Fibroblast of skin of left biceps (primary cell): ENCODE measurements around the gene PPP2R2C.

ENCODE experiments used
- DNase-seq, 2 experiments: peaks; one replicate each; pipeline ENCODE4 v3.0.0-alpha.2; 2013; ENCODE audit warnings: low read depth in 2 of 2

Gene PPP2R2C

DNA sequence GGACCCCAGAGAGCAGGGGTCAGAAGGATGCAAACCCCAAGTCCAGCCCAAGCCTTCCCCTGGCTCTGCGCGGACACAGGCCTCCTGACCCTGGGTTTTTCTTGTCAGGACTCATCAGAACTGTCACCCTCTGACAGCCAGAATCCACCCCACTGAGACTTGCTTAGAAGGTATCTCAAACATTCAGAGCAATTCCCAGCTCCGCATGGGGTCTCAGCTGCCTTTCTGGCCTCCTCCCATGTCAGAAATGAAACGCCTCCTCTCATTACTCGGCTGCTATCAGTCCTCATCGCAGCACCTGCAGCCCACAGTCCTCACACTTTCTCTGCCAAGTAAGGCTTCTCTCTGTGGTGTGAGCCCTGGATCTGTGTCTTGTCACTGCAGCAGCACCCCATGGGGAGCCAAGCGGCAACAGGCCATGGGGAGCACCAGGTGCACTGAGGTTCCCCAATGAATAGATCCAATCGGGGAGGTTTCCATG is 105.0 kb downstream of the PPP2R2C start:
- no peak for DNase-seq

DNA sequence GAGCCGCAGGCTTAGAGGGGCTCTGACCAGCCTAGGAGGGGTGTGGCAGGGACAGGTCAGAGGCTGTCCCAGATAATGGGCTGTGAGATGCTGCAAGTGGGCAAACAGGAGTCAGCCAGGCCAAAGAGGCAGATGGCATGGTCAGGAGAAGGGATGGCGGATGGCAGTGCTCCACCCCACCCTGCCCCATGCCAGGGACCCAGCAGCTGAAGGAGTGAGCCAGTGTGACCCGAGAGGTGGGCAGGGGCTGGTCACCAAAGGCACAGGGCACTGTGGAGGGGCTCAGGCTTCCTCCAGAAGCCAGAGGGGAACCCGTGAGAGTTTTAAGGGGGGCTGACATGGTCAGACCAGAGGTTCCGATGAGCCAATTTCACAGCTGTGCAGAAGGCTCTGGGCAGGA is 105.8 kb downstream of the PPP2R2C start:
- no peak for DNase-seq

DNA sequence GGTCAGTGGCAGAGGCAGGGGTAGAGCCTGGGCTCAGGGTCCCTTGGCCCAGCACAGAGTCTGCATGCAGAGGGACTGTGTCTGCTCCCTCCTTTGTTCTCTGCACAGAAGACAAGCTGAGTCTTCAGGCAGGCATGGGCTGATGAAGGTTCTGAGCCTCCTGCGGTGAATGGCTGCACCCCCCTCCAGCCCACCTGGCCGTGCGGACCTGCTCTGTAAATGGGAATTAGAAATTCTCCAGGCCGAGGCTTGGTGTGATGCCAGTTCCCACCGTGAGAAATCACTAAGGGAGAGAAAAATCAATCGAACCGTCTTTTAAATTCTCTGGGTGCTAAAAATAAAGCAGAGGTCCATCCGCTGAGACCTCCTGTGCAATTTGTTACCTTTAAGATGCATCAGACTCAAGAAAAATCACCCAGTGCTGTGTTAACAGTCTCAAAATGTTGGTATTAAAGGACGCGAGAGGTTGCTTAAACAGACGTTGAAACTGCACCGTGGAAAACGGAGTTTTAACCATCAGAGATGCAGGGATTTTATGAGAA is 106.8 kb downstream of the PPP2R2C start:
- DNase-seq = no peak

DNA sequence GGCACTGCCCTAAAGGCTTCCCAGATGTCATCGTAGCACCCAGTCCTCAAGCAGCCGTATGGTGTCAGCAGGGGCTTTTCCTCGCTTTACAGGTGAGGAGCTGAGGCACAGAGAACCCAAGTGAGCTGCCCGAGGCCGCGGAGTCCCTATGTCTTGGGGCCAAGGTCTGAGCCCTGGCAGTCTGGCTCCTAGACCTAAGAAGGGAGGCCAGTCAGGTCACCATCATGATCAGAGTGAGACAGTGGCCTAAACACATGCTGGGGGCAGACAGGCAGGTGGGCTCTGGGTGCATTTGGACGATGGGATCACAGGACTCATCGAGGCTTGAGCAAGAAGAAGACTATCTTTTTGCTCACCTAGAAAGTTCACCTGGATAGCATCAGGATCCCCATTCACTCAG is 107.8 kb downstream of the PPP2R2C start:
- no peak for DNase-seq

DNA sequence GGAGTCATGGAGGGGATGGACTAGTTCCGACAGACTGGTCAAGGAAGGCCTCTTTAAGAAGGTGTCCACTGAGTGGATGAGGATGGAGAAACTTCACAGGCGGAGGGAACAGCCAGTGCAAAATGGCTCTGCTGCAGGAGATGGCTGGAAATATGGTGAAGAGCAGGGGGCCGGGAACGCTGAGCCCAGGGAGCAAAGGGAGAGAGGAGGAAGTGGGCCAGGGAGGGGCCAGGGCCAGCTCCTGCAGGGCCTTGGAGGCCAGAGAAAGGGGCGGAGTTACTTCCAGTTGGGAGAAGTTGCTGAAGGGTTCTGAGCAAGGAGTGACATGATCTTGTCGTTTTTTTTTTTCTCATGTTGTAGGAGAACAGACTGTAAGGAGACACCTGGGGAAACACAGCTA is 108.3 kb downstream of the PPP2R2C start:
- DNase-seq = no peak

DNA sequence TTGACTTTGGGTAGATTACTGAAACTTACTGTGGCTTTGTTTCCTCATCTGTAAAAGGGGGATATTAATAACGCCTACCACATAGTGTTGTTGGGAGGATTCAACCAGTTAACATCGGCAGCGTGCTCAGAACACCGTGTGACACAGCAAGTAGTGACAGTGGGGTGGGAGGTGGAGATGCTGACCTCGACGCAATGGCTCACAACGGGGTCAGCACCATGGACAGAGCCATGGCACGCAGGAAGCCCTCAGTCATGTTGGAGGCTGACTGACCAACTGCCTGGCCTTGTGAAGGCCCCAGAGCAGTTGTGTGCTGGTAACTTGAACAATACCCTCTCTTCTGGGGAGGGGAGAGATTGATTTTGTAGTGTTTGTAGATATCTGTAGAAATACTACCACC is 109.5 kb downstream of the PPP2R2C start:
- no peak for DNase-seq

DNA sequence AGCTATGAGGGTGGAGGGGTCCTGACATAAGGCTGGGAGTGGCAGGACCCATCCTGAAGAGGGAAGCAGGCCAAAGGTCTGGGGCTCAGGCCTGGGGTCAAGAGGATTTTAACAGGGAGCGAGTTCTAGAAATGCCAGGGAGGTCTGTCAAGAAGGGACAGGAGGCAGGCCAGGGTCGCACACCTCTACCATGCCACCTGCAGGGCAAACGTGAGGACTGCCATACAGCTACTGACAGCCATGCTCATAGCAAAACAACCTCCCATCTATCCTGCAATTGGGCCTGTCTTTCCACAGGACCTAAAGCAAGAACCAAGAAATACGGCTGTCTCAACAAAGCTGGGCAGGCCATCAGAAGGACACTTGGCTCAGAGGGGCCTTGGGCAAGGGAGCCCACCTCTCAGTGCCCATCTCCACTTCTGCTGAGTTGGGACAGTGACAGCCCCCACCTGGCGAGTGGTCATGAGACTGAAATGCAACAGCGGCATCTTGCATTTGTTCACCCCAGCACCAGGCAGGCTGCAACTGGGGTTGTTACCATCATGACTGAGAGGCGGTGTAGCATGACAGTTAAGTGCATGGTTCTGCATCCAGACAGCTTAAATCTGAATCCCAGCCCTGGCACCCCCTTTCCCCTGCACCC is 110.0 kb downstream of the PPP2R2C start:
- no peak for DNase-seq

DNA sequence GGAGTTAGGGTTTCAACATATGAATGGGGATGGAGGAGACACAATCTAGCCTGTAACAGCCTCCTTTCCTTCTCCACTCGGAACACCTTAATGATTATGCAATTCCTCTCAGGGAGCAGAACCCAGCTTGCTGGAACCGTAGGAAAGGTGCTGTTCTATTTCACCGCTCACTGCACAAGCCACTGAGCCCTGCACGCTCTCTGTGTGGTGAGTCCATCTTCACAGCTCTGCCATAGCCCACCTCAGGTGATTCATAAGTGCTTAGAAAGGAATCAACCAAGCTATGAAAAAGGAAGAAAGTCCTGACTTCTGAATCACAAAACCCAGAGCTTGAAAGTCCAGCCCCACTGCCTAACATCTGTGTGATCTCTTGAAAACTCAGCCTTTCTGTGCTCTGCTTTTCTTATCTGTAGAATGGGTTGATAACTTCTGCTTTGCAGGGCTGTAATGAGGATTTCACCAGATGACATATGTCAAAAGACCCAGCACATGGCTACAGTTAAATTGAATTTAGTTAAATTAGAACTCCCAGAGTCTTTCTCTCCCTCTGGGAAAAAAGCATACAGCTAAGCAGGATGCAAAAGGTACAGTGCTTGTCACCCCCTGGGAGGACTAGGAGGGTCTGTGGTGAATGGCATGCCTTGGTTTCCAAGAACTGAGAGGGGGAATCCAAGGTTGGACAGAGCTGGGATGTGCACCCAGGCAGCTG is 111.2 kb downstream of the PPP2R2C start:
- no peak for DNase-seq

DNA sequence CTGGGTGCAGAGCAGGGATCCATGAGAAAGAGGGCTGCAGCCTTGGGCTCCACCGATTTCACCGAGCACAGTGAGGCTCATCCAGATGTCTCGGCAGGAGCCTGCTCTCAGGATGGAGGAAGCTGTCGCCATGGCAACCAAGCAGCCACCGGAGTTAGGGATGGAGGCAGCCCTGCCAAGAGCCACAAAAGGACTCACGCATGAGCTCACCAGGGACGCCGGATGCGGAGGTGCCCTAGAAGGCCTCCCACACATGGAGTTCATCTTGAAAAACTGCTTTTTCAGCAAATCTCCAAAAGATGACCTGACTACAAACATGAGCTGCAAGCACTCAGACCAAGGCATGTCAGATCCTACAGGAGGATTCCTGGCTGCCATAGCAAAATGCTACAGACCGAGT is 112.0 kb downstream of the PPP2R2C start:
- no peak for DNase-seq

DNA sequence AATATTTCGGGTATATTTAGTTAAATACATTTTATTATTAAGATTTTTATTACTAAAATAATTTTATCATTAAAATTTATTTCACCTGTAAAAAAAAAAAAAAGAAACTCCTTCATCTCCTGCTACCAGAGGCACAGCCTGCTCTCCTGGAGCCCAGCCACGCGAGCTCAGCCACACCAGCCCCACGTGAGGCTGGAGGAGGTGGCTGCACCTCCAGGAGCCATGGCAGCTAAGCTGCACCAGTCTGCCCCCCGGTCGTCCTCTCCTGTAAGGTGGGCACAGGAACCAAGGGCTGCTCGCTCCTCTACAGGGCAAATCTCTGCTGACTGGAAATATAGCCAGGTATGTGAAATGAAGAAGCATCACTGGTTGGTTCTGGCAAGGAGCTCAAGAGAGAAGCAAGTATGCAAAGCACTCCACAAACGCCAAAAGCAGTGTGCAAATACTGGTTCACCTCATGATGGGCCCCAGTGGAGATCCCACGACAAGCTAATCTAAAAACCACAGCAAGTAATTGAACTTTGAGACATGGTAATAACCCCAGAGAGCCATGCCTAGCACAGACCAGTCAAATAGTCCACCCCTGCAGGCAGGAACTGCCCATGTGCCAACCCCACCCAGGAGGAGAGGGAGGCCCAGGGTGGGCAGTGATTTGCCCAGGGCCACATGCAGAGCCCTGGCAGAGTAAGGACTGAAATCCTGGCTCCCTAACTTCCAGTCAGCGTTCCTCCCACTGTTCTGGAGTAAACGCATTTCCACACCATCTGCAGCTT is 112.7 kb downstream of the PPP2R2C start:
- no peak for DNase-seq

DNA sequence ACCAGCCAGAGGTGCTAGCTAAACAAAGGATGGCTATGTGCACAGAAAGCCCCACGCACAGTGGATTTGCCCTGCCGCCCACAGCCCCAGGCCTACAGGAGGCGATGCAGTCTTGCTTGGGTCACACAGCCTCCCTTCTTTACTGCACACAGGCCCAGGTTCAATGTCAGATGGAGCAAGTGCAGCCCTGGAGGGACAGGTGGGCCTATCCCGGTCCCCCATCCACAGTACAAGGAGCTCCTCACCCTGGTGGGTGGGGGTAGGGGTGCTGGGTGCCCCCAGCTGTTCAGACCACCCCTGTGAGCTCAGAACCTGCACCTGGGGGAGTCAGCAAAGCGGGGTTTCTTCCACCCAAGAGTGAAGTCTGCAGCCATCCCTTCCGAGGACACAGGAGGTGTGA is 114.9 kb downstream of the PPP2R2C start:
- no peak for DNase-seq

DNA sequence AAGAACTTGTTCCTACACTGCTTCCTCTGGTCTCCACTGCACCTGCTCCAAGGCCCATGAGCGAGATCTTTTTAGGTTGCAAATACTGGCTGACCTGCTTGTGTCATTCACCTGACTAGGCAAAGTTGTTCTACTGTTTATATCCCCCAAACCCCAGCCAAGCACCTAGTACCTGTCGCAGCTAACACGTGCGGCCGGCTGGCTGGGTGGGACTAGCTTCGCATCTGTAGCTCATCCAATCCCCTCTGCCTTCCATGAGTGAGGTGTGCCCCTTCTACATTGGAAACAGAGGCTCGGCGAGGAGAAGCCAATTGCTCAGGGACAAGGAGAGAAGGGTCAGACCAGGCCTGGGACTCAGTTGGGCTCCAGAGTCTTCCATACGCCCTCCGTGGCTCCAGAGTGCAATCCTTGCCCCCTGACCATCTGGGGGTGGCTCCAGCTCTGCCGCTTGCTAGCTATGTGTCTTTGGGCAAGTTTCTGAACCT is 116.3 kb downstream of the PPP2R2C start:
- DNase-seq = no peak

DNA sequence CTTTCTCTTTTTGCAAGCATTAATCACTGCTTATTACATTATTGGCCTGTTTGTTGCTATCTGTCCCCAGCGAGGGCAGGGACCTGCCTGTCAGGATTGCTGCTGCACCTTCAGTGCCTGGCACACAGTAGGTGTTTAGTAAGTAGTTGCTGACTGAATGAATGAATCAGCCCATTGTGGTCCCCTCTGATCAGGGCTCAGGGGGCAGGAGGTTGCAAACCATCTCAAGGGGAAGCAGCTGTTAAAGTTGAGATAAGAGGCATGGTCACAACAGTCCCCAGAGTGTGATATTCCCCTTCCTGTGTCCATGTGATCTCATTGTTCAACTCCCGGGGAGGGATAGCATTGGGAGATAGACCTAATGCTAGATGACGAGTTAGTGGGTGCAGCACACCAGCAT is 117.4 kb downstream of the PPP2R2C start:
- no peak for DNase-seq

DNA sequence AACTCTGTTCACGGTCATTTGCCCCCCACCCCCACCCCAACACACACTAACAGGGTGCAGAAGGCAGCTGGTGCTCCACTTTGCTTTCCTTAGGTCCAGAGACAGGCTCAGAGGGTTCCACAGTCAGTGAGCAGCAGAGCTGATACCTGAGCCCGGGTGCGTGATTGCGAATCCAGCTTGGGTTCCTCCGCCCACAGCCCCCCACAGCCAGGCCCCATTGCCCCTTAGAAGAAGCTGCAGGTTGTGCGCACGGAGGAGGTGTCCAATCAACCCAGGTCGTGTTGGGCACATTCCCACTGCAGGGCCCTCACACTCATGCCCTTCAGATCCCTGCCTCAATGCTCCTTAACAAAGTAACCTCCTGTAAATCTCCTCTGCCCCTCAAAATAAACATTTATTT is 117.8 kb downstream of the PPP2R2C start:
- DNase-seq = no peak

DNA sequence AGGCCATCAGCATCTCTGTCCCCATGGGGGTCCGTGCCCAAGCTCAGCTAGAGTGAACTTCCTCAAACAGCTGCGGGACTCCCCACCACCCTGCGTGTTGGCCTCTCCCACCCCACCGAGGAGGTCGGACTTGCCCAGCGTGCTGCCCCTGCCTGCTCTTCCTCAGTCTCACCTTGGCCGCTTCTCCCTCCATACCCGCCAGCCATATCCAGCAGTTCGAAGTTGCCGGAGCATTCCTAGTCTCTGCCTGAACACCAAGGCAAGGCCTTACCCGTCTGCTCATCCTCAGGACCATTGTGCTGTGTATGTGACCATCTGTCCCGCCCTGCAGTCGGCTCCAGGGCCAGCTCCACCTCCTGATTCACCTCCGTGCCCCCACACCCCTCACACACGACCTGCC is 118.3 kb downstream of the PPP2R2C start:
- no peak for DNase-seq

DNA sequence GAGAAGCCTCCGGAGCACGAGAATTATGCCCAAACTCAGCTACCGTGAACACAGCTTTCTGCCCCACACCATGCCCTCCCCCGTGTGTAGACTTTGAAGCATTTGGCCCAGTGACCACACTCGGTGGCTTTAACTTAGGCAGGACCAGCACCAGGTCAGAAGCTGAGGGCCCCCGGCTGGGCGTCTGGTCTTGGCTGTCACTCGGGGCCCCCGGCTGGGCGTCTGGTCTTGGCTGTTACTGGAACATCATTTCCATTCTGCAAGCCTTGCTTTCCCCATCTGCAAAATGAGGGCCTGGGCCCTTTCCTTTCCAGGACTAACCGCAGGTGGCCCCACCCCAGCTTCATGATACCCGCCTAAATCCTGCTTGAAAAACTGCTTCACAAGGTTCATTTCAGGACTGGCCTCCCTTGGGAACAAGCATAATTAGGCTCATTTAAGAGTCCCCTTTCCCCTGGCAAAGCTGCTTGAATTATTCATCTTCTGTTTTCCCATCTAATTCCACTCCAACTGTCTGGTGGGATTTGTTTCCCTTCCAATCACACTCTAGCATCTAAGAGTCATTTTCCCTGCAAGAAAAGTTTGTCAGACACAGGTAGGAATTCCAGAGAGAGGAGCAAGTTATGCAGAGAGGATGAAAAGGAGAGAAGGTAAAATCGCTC is 120.3 kb downstream of the PPP2R2C start:
- DNase-seq = no peak

DNA sequence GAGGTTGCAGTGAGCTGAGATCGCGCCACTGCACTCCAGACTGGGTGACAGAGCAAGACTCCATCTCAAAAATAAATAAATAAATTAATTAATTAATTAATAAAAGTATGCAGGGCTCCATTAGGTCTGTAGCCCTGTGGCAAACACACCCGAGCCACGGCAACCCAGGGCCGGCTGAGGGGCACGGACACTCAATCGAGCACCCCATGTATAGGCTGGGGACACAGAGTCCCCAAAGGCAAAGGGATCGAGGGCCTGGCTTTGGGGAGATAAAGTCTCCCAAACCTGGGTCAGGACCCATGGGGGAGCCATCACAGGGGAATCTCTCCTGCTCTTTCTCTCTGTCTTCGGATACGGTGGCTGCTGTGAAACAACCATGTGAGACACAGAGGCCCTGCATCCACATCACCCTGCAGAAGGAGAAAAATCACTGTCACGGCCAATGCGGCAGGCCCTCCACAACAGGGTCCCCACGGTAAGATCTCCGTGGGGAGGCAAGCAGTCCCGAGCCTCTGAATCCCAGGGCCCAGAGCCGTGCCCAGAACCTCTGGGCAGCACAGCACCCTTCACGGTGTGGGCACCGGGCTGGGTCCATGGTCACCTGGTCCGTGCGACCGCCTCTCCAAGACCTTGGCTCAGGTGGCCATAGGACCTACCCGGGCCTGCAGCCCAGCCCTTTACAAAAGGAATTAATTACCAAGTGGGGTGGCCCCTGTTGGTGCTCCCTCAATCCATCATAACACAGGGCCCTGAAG is 121.0 kb downstream of the PPP2R2C start:
- no peak for DNase-seq

DNA sequence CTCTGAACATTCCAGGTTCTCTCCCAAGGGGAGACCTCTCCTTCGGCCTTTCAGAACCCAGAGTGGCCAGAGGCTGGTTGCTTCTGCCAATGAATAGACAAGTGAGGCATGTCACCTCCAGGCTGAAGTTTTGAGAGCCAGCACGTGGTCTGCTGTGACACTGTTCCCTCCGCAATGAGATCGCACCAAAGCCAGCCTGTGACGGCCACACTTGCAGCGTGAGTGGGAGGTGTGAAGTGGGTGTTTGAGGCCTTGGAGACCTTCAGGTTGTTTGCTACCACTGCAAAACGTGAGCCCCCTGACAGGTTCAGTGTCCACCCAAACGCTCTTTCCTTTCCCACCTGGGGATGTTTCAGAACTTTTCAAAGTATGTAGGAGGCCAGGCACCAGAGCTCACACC is 121.8 kb downstream of the PPP2R2C start:
- no peak for DNase-seq

DNA sequence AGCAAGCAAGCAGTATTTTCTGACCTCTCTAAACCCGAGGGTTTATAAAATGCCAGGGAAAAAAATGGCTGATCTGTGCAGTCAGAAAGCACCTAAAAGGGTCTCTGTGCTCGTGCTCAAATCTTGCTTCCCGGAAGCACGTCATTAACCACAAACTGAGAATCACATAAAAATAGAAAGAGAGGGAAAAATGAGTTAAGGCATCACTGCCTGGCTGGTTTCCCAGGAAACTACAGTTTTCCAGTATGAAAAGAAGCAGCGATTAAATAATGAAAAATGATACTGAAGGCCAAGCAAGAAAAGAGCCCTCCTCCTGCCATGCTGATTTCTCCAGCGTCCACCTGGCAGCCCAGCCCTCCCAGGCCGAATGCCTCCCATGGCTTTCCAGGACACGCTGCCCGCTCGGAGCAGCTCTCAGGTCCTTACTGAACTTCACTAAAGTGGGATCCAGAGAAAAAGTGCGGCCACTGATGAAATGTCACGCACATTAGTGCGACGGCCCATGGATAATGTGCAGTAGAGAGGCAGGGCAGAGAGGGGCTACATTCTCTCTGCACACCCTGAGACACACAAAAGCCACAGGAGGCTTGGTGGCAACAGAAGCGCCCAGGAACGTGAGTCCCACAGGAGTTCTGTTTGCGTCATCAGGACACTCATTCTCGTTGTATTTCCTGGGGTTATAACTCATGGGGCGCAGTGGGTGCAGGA is 122.4 kb downstream of the PPP2R2C start:
- DNase-seq = no peak

DNA sequence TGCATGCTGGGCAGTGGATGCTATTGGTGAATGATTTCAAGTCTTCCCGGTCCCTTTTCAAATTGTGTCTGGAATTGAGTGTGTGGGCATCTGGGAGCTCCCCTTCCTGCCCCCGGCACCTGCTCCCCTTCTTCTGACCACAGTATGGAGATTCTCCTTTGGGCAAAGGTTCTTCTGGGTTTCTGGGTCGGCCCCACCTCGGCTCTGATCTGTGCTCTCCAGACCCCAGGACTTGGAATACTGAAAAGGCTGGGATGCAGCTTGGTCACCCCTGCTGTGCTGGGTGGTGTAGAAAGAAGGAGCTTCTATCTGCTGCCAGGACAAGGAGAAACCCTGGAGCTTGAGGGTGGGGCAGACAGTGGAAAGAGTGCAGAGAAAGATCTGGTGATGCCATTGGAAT is 124.0 kb downstream of the PPP2R2C start:
- no peak for DNase-seq
